Astrocyte (in vitro differentiated cells and primary cell): ENCODE results near the gene POLR3G. TPM values are rescaled to one million over a fixed set of nuclear protein-coding genes. Genes with fewer than 3 reads are reported as not detected.

Source experiments
- DNase-seq: peaks from one replicate; pipeline ENCODE4 v3.0.0-alpha.2; 2010; ENCODE audit warnings: low read depth
- FAIRE-seq: peaks from 2 replicates; lab custom pipeline; 2011; peaks lifted over from hg19 to GRCh38; lab: Jason Lieb, UNC
- H2AFZ ChIP-seq: 2 replicates; pipeline ENCODE4 v1.6.0; 2012; ENCODE audit warnings: low read depth, low read length, inconsistent platforms
- H3K27ac ChIP-seq: 2 replicates; pipeline ENCODE4 v1.5.1; 2011; ENCODE audit warnings: low read depth, low read length, inconsistent platforms
- H3K27me3 ChIP-seq: 2 replicates; pipeline ENCODE4 v1.6.0; 2011; ENCODE audit warnings: low read length, inconsistent platforms; ENCODE audit not compliant: insufficient read depth
- H3K36me3 ChIP-seq: 2 replicates; pipeline ENCODE4 v1.5.1; 2011; ENCODE audit warnings: low read length, inconsistent platforms; ENCODE audit not compliant: insufficient read depth
- H3K4me1 ChIP-seq: 2 replicates; pipeline ENCODE4 v1.5.1; 2011; ENCODE audit warnings: low read length, inconsistent platforms; ENCODE audit not compliant: insufficient read depth
- H3K4me2 ChIP-seq: 2 replicates; pipeline ENCODE4 v1.6.0; 2012; ENCODE audit warnings: low read length, inconsistent platforms
- H3K4me3 ChIP-seq: 2 replicates; pipeline ENCODE4 v1.5.1; 2011; ENCODE audit warnings: low read depth, mild to moderate bottlenecking, low read length, inconsistent platforms; ENCODE audit not compliant: insufficient read depth
- H3K79me2 ChIP-seq: 2 replicates; pipeline ENCODE4 v1.6.0; 2012; ENCODE audit warnings: mild to moderate bottlenecking, low read length, inconsistent platforms; ENCODE audit not compliant: insufficient read depth
- H3K9ac ChIP-seq: 2 replicates; pipeline ENCODE4 v1.6.0; 2012; ENCODE audit warnings: mild to moderate bottlenecking, low read length, inconsistent platforms
- H3K9me3 ChIP-seq: 2 replicates; pipeline ENCODE4 v1.5.1; 2012; ENCODE audit warnings: low read depth, mild to moderate bottlenecking, low read length, inconsistent platforms; ENCODE audit not compliant: insufficient read depth
- H4K20me1 ChIP-seq: 2 replicates; pipeline ENCODE4 v1.6.0; 2012; ENCODE audit warnings: low read length, inconsistent platforms; ENCODE audit not compliant: insufficient read depth
- H3K27ac Mint-ChIP-seq: one replicate; pipeline ENCODE4 v1.8.0; 2021; ENCODE audit warnings: mild to moderate bottlenecking, mixed read lengths; ENCODE audit not compliant: unreplicated experiment
- H3K27me3 Mint-ChIP-seq: one replicate; pipeline ENCODE4 v1.8.0; 2021; ENCODE audit warnings: low read depth, mixed read lengths; ENCODE audit not compliant: unreplicated experiment
- H3K36me3 Mint-ChIP-seq: one replicate; pipeline ENCODE4 v1.8.0; 2021; ENCODE audit warnings: low read depth, mixed read lengths; ENCODE audit not compliant: unreplicated experiment
- H3K4me1 Mint-ChIP-seq: one replicate; pipeline ENCODE4 v1.8.0; 2021; ENCODE audit warnings: low read depth, mixed read lengths; ENCODE audit not compliant: unreplicated experiment
- H3K4me3 Mint-ChIP-seq: one replicate; pipeline ENCODE4 v1.8.0; 2021; ENCODE audit warnings: mild to moderate bottlenecking, moderate library complexity, mixed read lengths; ENCODE audit not compliant: unreplicated experiment
- H3K9me3 Mint-ChIP-seq: one replicate; pipeline ENCODE4 v1.8.0; 2021; ENCODE audit warnings: mild to moderate bottlenecking, mixed read lengths; ENCODE audit not compliant: unreplicated experiment
- EZH2 ChIP-seq: IDR thresholded peaks from 2 replicates; pipeline ENCODE4 v1.6.1; 2012; ENCODE audit warnings: mild to moderate bottlenecking, low read length, inconsistent platforms; ENCODE audit not compliant: insufficient read depth
- total RNA-seq: library from RNA; stranded (reverse); gene quantifications from 2 replicates; pipeline ENCODE4 v1.2.1, GENCODE V29; 2021
- TF ChIP-seq, protein P1 (sequence below): IDR thresholded peaks from 2 replicates; pipeline ENCODE4 v1.5.1; 2011; ENCODE audit warnings: low read depth, mild to moderate bottlenecking, inconsistent platforms, low read length, moderate library complexity; ENCODE audit not compliant: insufficient read depth

POLR3G gene
- total RNA-seq, 1 donor from 2014 or later = 6.3 TPM

DNA sequence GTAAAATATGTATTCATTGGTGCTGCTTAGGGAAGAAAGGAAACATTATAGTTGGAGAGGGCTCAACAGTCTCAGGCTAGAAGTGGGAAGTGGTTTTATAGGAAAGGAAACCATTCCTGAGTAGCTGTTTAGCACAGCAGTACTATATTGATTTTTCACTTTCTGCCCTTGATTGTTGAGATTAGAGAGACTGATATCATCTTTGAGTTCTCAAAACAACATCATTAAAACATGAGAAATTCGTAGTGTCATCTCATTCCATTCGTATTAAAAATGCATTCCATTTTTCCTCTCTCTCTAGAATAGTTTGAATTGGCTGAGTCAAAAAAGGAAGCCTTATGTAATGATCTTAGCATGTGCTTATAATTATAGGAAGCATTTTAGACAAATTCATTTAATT, 14.1 kb downstream of the POLR3G start:
- no peak overlapping the region for H3K27ac ChIP-seq
- no peak overlapping the region for H2AFZ ChIP-seq
- H3K27me3 Mint-ChIP-seq = no peaks in the 10 kb centered on the region
- H3K4me1 ChIP-seq = no peaks in the 10 kb centered on the region
- H3K4me2 ChIP-seq = no peak overlapping the region
- H3K9me3 ChIP-seq = no peaks in the 10 kb centered on the region
- no peaks in the 10 kb centered on the region for H3K27me3 ChIP-seq
- no peaks in the 10 kb centered on the region for H4K20me1 ChIP-seq
- no peak overlapping the region for H3K27ac Mint-ChIP-seq
- FAIRE-seq = no peak
- H3K9ac ChIP-seq = no peak overlapping the region
- no peaks in the 10 kb centered on the region for H3K79me2 ChIP-seq
- no peaks in the 10 kb centered on the region for H3K36me3 ChIP-seq
- H3K4me1 Mint-ChIP-seq = peaks cover 8% of the 10 kb centered on the region
- no peaks in the 10 kb centered on the region for H3K9me3 Mint-ChIP-seq
- no peak overlapping the region for H3K4me3 ChIP-seq
- DNase-seq = peak; percentile 43
- no peak overlapping the region for H3K4me3 Mint-ChIP-seq
- H3K36me3 Mint-ChIP-seq = no peaks in the 10 kb centered on the region
- TF ChIP-seq, protein P1, sequence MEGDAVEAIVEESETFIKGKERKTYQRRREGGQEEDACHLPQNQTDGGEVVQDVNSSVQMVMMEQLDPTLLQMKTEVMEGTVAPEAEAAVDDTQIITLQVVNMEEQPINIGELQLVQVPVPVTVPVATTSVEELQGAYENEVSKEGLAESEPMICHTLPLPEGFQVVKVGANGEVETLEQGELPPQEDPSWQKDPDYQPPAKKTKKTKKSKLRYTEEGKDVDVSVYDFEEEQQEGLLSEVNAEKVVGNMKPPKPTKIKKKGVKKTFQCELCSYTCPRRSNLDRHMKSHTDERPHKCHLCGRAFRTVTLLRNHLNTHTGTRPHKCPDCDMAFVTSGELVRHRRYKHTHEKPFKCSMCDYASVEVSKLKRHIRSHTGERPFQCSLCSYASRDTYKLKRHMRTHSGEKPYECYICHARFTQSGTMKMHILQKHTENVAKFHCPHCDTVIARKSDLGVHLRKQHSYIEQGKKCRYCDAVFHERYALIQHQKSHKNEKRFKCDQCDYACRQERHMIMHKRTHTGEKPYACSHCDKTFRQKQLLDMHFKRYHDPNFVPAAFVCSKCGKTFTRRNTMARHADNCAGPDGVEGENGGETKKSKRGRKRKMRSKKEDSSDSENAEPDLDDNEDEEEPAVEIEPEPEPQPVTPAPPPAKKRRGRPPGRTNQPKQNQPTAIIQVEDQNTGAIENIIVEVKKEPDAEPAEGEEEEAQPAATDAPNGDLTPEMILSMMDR = no peak
- TF ChIP-seq EZH2 = no peak

DNA sequence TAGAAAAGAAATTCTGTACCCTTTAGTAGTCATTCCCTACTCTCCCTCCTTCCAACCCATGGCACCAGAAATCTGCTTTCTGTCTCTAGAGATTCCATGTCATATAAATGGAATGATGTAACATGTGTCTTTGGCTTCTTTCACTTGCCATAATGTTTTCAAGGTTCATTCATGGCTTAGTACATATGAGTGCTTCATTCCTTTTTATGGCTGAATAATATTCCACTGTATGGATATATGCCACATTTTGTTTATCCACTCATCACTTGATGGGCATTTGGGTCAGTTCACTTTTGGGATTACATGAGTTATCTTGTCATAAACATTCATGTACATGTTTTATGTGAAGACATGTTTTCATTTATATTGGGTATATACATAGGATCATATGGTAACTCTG, 19.4 kb downstream of the POLR3G start:
- H4K20me1 ChIP-seq = no peaks in the 10 kb centered on the region
- no peak for TF ChIP-seq EZH2
- TF ChIP-seq, protein P1 = no peak
- H3K79me2 ChIP-seq = no peaks in the 10 kb centered on the region
- Mint-ChIP-seq H3K27ac (no peak overlapping the region), H3K4me1 (no peaks in the 10 kb centered on the region), H3K36me3 (peaks cover 4% of the 10 kb centered on the region), H3K27me3 (no peaks in the 10 kb centered on the region), H3K4me3 (no peak overlapping the region), H3K9me3 (peaks cover 3% of the 10 kb centered on the region)
- DNase-seq = no peak
- no peaks in the 10 kb centered on the region for H3K9me3 ChIP-seq
- no peaks in the 10 kb centered on the region for H3K36me3 ChIP-seq
- no peaks in the 10 kb centered on the region for H3K27me3 ChIP-seq
- H2AFZ ChIP-seq = no peak overlapping the region
- no peak overlapping the region for H3K4me3 ChIP-seq
- H3K27ac ChIP-seq = no peak overlapping the region
- no peak overlapping the region for H3K9ac ChIP-seq
- H3K4me2 ChIP-seq = no peak overlapping the region
- no peaks in the 10 kb centered on the region for H3K4me1 ChIP-seq
- FAIRE-seq = no peak

DNA sequence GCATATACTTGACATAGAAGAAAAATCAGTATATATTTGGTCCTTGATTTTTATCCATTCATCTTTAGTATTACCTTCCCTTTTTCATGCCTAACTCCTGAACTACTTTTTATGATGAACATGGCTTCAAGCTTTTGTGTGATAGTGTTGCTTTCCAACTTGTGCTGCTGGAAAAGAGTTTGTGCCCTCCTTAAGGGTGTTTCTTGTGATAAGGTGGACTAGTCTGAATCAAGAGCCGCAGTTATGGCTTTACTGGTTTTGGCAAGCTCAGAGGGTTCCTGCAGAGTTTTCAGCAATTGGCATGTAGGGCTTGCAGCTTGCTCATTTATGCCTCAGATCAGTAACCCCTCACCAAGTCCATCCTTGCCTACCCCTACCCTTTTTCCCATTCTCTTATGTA, 20.5 kb downstream of the POLR3G start:
- Mint-ChIP-seq H3K4me1 (no peaks in the 10 kb centered on the region), H3K36me3 (peaks cover 4% of the 10 kb centered on the region), H3K4me3 (no peak overlapping the region), H3K9me3 (peaks cover 3% of the 10 kb centered on the region), H3K27me3 (no peaks in the 10 kb centered on the region), H3K27ac (no peak overlapping the region)
- H3K79me2 ChIP-seq = no peaks in the 10 kb centered on the region
- no peaks in the 10 kb centered on the region for H3K27me3 ChIP-seq
- H2AFZ ChIP-seq = no peak overlapping the region
- no peaks in the 10 kb centered on the region for H3K4me1 ChIP-seq
- no peak overlapping the region for H3K4me2 ChIP-seq
- TF ChIP-seq EZH2 = no peak
- TF ChIP-seq, protein P1 = no peak
- DNase-seq = no peak
- H4K20me1 ChIP-seq = no peaks in the 10 kb centered on the region
- no peaks in the 10 kb centered on the region for H3K9me3 ChIP-seq
- H3K27ac ChIP-seq = no peak overlapping the region
- no peaks in the 10 kb centered on the region for H3K36me3 ChIP-seq
- no peak for FAIRE-seq
- H3K4me3 ChIP-seq = no peak overlapping the region
- H3K9ac ChIP-seq = no peak overlapping the region
